GM12878 (cell line): ENCODE measurements around the gene ZNF554. TPM values are rescaled to one million over a fixed set of nuclear protein-coding genes. Genes with fewer than 3 reads are reported as not detected.
"Not testable (repeated sequence)": the region's sequence is repeated elsewhere in the genome, so short reads cannot be mapped to it uniquely, and the experiment has no call there.

ENCODE experiments used
- ATAC-seq: fragments of 200-7000 bp; cut with Tn5 transposase; 3 replicates; pipeline ENCODE4 v1.9.1; 2020; ENCODE audit warnings: mild to moderate bottlenecking, moderate library complexity
- BruUV-seq: library from RNA; stranded (reverse); fragments of 400-500 nt; replicated peaks from 2 replicates; lab custom pipeline; 2021; lab: Mats Ljungman, UMichigan
- CTCF ChIA-PET: fragments of 300-600 bp; sonication (Branson Sonifier 250); formaldehyde crosslinking; extraction: SDS; loops from one replicate; lab custom pipeline; 2021; ENCODE audit warnings: inconsistent platforms; lab: Yijun Ruan, JAX
- POLR2A ChIA-PET: fragments of 350-600 bp; formaldehyde crosslinking; extraction: SDS; loops from one replicate; lab custom pipeline; 2021; ENCODE audit warnings: inconsistent platforms; lab: Charles Lee
- RAD21 ChIA-PET: fragments of 300-600 bp; sonication (Branson Sonifier 250); formaldehyde crosslinking; loops from one replicate; lab custom pipeline; 2023; ENCODE audit warnings: antibody characterized with exemption; ENCODE audit not compliant: unreplicated experiment; lab: Charles Lee
- SMC1A ChIA-PET: fragments of 300-600 bp; sonication (Branson Sonifier 250); formaldehyde crosslinking; loops from one replicate; lab custom pipeline; 2023; ENCODE audit not compliant: unreplicated experiment, uncharacterized antibody; lab: Charles Lee
- DNase-seq: peaks from one replicate; pipeline ENCODE4 v3.0.0-alpha.2; 2011; ENCODE audit warnings: low read depth, low spot score
- FAIRE-seq: peaks from 3 replicates; lab custom pipeline; 2011; peaks lifted over from hg19 to GRCh38; lab: Jason Lieb, UNC
- H2AFZ ChIP-seq: 2 replicates; pipeline ENCODE4 v1.6.0; 2011; ENCODE audit warnings: low read depth, low read length, control low read depth; ENCODE audit not compliant: control insufficient read depth
- H3K27ac ChIP-seq: 2 replicates; pipeline ENCODE4 v1.5.1; 2011; ENCODE audit warnings: control low read depth; ENCODE audit not compliant: control insufficient read depth, insufficient read depth
- H3K27me3 ChIP-seq, 2 experiments: replicated peaks in 1 of 2; 2 replicates each; pipeline versions ENCODE4 v1.6.0 to v1.6.1; 2011; ENCODE audit warnings: low read length in 1 of 2; ENCODE audit not compliant: control insufficient read depth in 2 of 2, insufficient read depth in 2 of 2
- H3K36me3 ChIP-seq, 2 experiments: 2 replicates each; pipeline ENCODE4 v1.5.1; 2011; ENCODE audit warnings: low read length in 1 of 2; ENCODE audit not compliant: control insufficient read depth in 2 of 2, insufficient read depth in 2 of 2
- H3K4me1 ChIP-seq: 2 replicates; pipeline ENCODE4 v1.6.1; 2011; ENCODE audit warnings: mild to moderate bottlenecking, low read length, moderate library complexity, mixed read lengths; ENCODE audit not compliant: control insufficient read depth, insufficient read depth
- H3K4me2 ChIP-seq: 2 replicates; pipeline ENCODE4 v1.6.0; 2011; ENCODE audit warnings: control low read depth; ENCODE audit not compliant: control insufficient read depth, insufficient read depth
- H3K4me3 ChIP-seq: fragments of 200-600 bp; sonication (generic); 2 replicates; pipeline ENCODE4 v1.5.1; 2016
- H3K79me2 ChIP-seq: 2 replicates; pipeline ENCODE4 v1.6.0; 2011; ENCODE audit warnings: low read length; ENCODE audit not compliant: control insufficient read depth, insufficient read depth
- H3K9ac ChIP-seq: 2 replicates; pipeline ENCODE4 v1.8.0; 2011; ENCODE audit warnings: low read length, control low read depth, mixed read lengths; ENCODE audit not compliant: control insufficient read depth, insufficient read depth
- H3K9me3 ChIP-seq: replicated peaks from 3 replicates; pipeline ENCODE4 v1.5.1; 2011; ENCODE audit warnings: mild to moderate bottlenecking, low read length; ENCODE audit not compliant: control insufficient read depth, insufficient read depth
- H4K20me1 ChIP-seq: 2 replicates; pipeline ENCODE4 v1.6.0; 2011; ENCODE audit not compliant: control insufficient read depth, insufficient read depth
- ATF2 ChIP-seq: IDR thresholded peaks from 2 replicates; pipeline ENCODE4 v1.6.1; 2012; ENCODE audit warnings: low read length, inconsistent platforms
- BCLAF1 ChIP-seq: fragments of 450-650 bp; IDR thresholded peaks from 2 replicates; pipeline ENCODE4 v1.6.1; 2017; ENCODE audit warnings: antibody characterized with exemption, mild to moderate bottlenecking, moderate library complexity
- CBFB ChIP-seq: IDR thresholded peaks from 2 replicates; pipeline ENCODE4 v1.6.1; 2016; ENCODE audit warnings: antibody characterized with exemption, low read depth
- CHD2 ChIP-seq: IDR thresholded peaks from 2 replicates; pipeline ENCODE4 v1.6.1; 2011; ENCODE audit warnings: low read depth, low read length, improper control_type of control experiment, borderline replicate concordance
- ESRRA ChIP-seq: IDR thresholded peaks from 2 replicates; pipeline ENCODE4 v1.6.1; 2012; ENCODE audit warnings: mild to moderate bottlenecking, low read length, improper control_type of control experiment
- IKZF1 ChIP-seq: fragments of 450-650 bp; conservative IDR thresholded peaks from 2 replicates; pipeline ENCODE4 v1.6.1; 2017; ENCODE audit warnings: antibody characterized with exemption, mild to moderate bottlenecking
- IKZF2 ChIP-seq, 2 experiments: fragments of 450-650 bp; IDR thresholded peaks; 2 replicates each; pipeline ENCODE4 v1.6.1; 2017; ENCODE audit warnings: mild to moderate bottlenecking in 2 of 2, moderate library complexity in 2 of 2
- RAD21 ChIP-seq: IDR thresholded peaks from 2 replicates; pipeline ENCODE4 v1.6.1; 2011; ENCODE audit warnings: mild to moderate bottlenecking, low read depth, low read length, moderate library complexity; ENCODE audit not compliant: insufficient read depth
- SREBF1 ChIP-seq: IDR thresholded peaks from 2 replicates; pipeline ENCODE4 v1.6.1; 2012; ENCODE audit warnings: mild to moderate bottlenecking, low read length
- ZBTB11 ChIP-seq: fragments of 450-650 bp; formaldehyde crosslinking; IDR thresholded peaks from 2 replicates; pipeline ENCODE4 v1.5.0; 2022; ENCODE audit warnings: mild to moderate bottlenecking, missing genetic modification characterization
- WGBS: methylation state at CpG from one replicate; pipeline ENCODE4 v1.1.6; 2016; ENCODE audit warnings: low lambda C conversion rate; ENCODE audit not compliant: insufficient replicate concordance, insufficient coverage; ENCODE audit errors: missing lambda C conversion rate; 5-methylcytosine and 5-hydroxymethylcytosine counted together
- in situ Hi-C: fragments of 300-500 bp; cut with MboI; formaldehyde crosslinking; loops from 9 replicates; pipeline ENCODE4 v1.14.3; 2018; ENCODE audit warnings: mixed read lengths
- intact Hi-C: fragments of 100-400 bp; cut with micrococcal nuclease; formaldehyde crosslinking; loops from one replicate; pipeline ENCODE4 v1.14.2; 2022; ENCODE audit not compliant: unreplicated experiment
- polyA plus RNA-seq, 11 experiments: library from polyadenylated mRNA; depleted of rRNA in 4 of 11; unstranded in 6 of 11; stranded (reverse) in 5 of 11; fragments of >200 nt; fragmentation: Nextera tagmentation in 4 of 11; fragmentation: Illumina TruSeq in 1 of 11; extraction: Ambion mirVana in 4 of 11; extraction: Trizol in 1 of 11; gene quantifications; 1 replicate in 1 of 11; 2 replicates in 10 of 11; pipeline versions ENCODE4 v1.2.1 to v1.2.3, GENCODE V29; 2011 to 2016; ENCODE audit warnings: inconsistent platforms in 2 of 11, missing spikeins in 2 of 11, low read depth in 1 of 11
- total RNA-seq, 4 experiments: library from RNA; depleted of rRNA in 3 of 4; stranded (reverse); fragments of >200 nt in 3 of 4; fragmentation: Illumina TruSeq in 1 of 4; extraction: Trizol in 1 of 4; gene quantifications; 2 replicates each; pipeline versions ENCODE4 v1.2.1 to v1.2.3, GENCODE V29; 2013 to 2021

ZNF554 gene
- total and polyA plus RNA-seq, 10 of the 15 experiments (the other 5 are each of a cell fraction or from before 2014, with no cell fraction given): 0.19 to 2.1 (median 1.4) TPM

GRCh38 chr19:2816641-2817040 is 3.0 kb upstream of the ZNF554 start (continued):
- TF ChIP-seq ESRRA (no peak), ZBTB11 (CRISPR knock-in tag) (no peak), BCLAF1 (no peak), CBFB (no peak), IKZF2 (IDR thresholded peaks at IDR 0.05) (no peak), IKZF1 (no peak), CHD2 (no peak), RAD21 (no peak), ATF2 (no peak), SREBF1 (no peak)

- CTCF ChIA-PET, BruUV-seq, H3K9me3 ChIP-seq, H2AFZ ChIP-seq, H3K79me2 ChIP-seq, RAD21 ChIA-PET, in situ Hi-C loops, SMC1A ChIA-PET, H3K4me2 ChIP-seq, FAIRE-seq, DNase-seq, H3K27ac ChIP-seq, H3K36me3 ChIP-seq, H4K20me1 ChIP-seq, intact Hi-C loops, ATAC-seq, H3K4me1 ChIP-seq, H3K4me3 ChIP-seq, POLR2A ChIA-PET, H3K27me3 ChIP-seq, H3K9ac ChIP-seq: not testable (repeated sequence)
- WGBS: 85% methylated on average over 22 of the region's 22 CpGs
Measured at GRCh38 chr19:2817237-2817829, 2.3 kb upstream of the ZNF554 start.
